Mesothelial cell of epicardium (in vitro differentiated cells): ENCODE data around the gene UST. TPM values are rescaled to one million over a fixed set of nuclear protein-coding genes. Genes with fewer than 3 reads are reported as not detected.

Source experiments
- DNase-seq, 2 experiments: peaks; one replicate each; pipeline ENCODE4 v3.0.0; 2021; ENCODE audit warnings: low spot score in 2 of 2; ENCODE audit not compliant: unreplicated experiment in 2 of 2
- H3K27ac Mint-ChIP-seq: 2 replicates; pipeline ENCODE4 v1.8.0; 2021; ENCODE audit warnings: mixed read lengths
- H3K27me3 Mint-ChIP-seq: 2 replicates; pipeline ENCODE4 v1.8.0; 2021; ENCODE audit warnings: low read depth, mixed read lengths
- H3K36me3 Mint-ChIP-seq: 2 replicates; pipeline ENCODE4 v1.8.0; 2021; ENCODE audit warnings: mixed read lengths
- H3K4me1 Mint-ChIP-seq: 2 replicates; pipeline ENCODE4 v1.8.0; 2021; ENCODE audit warnings: mixed read lengths
- H3K4me3 Mint-ChIP-seq: 2 replicates; pipeline ENCODE4 v1.8.0; 2021; ENCODE audit warnings: mild to moderate bottlenecking, moderate library complexity, mixed read lengths
- H3K9me3 Mint-ChIP-seq: 2 replicates; pipeline ENCODE4 v1.8.0; 2021; ENCODE audit warnings: mixed read lengths
- total RNA-seq: library from RNA; stranded (reverse); gene quantifications from 3 replicates; pipeline ENCODE4 v1.2.1, GENCODE V29; 2021
- TF ChIP-seq, protein P1 (sequence below): fragments of 200-600 bp; sonication (generic); IDR thresholded peaks from one replicate; pipeline ENCODE4 v1.5.0; 2021; ENCODE audit warnings: antibody characterized with exemption; ENCODE audit not compliant: unreplicated experiment

The UST gene
- total RNA-seq, 1 donor from 2014 or later: 6.6 TPM

DNA sequence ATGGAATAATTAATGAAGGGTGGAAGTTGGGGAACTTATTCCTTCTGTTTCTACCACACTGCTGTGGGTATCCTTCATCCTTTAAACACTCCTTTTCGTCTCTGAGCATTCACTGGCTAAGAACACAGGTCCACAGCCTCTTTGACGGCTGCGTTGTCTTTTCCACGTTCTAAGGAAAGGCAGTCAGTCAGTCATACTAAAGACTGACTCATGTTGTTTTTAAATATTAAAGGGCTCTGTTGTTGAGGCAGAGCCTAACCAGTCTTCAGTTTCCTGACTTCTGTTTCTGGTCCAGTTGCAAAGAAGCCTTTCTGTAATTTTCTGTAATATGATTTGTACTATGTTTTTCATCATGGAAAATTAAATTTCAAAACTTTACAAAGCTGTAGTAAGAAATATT lies 48.0 kb downstream of the UST start:
- Mint-ChIP-seq H3K36me3 (no peaks in the 10 kb centered on the region), H3K9me3 (peaks cover 5% of the 10 kb centered on the region), H3K4me3 (no peak overlapping the region), H3K27me3 (no peaks in the 10 kb centered on the region), H3K4me1 (no peaks in the 10 kb centered on the region), H3K27ac (no peak overlapping the region)
- TF ChIP-seq, protein P1, sequence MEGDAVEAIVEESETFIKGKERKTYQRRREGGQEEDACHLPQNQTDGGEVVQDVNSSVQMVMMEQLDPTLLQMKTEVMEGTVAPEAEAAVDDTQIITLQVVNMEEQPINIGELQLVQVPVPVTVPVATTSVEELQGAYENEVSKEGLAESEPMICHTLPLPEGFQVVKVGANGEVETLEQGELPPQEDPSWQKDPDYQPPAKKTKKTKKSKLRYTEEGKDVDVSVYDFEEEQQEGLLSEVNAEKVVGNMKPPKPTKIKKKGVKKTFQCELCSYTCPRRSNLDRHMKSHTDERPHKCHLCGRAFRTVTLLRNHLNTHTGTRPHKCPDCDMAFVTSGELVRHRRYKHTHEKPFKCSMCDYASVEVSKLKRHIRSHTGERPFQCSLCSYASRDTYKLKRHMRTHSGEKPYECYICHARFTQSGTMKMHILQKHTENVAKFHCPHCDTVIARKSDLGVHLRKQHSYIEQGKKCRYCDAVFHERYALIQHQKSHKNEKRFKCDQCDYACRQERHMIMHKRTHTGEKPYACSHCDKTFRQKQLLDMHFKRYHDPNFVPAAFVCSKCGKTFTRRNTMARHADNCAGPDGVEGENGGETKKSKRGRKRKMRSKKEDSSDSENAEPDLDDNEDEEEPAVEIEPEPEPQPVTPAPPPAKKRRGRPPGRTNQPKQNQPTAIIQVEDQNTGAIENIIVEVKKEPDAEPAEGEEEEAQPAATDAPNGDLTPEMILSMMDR: no peak
- no peak for DNase-seq

DNA sequence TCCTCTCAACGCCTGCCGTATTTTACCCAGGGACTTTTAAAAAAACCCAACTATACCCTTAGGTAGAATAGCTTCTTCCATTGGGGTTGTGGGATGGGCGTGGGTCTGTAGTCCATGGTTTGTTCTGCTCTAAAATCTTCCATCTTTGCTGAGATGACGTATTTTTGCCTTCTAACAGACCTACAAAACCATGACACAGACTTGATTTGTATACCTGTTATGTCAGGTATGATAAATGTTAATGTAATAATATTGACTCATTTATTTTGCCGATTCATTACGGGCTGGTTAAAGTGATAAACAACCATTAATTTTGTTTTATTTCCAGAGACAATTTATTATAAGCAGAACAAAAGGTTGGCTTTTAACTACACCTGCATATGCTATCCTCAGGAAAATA lies 48.7 kb downstream of the UST start:
- Mint-ChIP-seq H3K4me1 (no peaks in the 10 kb centered on the region), H3K9me3 (peaks cover 5% of the 10 kb centered on the region), H3K27me3 (no peaks in the 10 kb centered on the region), H3K27ac (no peak overlapping the region), H3K4me3 (no peak overlapping the region), H3K36me3 (no peaks in the 10 kb centered on the region)
- TF ChIP-seq, protein P1: no peak
- no peak for DNase-seq

DNA sequence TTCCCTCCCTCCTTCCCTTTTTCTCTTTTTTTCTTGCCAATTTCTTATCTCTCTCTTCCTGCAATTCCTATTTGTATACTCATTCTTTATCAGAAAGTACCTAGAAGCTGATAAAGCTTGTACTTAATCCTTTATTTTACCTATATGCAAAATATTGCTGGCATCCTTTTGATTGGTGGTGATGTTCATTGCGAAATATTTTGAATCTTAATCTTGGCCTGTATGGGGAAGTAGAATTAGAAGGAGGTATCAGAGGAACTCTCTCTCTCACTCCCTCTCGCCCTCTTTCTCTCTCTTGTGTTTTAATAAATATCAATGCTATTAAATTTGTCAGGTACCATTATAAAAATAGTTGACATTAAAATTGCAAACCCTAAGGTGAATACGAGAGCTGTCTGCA lies 52.8 kb downstream of the UST start:
- DNase-seq: no peak
- H3K4me3 Mint-ChIP-seq: no peak overlapping the region
- H3K27ac Mint-ChIP-seq: no peak overlapping the region
- peaks cover 8% of the 10 kb centered on the region for H3K9me3 Mint-ChIP-seq
- H3K27me3 Mint-ChIP-seq: no peaks in the 10 kb centered on the region
- TF ChIP-seq, protein P1: no peak
- no peaks in the 10 kb centered on the region for H3K4me1 Mint-ChIP-seq
- no peaks in the 10 kb centered on the region for H3K36me3 Mint-ChIP-seq

DNA sequence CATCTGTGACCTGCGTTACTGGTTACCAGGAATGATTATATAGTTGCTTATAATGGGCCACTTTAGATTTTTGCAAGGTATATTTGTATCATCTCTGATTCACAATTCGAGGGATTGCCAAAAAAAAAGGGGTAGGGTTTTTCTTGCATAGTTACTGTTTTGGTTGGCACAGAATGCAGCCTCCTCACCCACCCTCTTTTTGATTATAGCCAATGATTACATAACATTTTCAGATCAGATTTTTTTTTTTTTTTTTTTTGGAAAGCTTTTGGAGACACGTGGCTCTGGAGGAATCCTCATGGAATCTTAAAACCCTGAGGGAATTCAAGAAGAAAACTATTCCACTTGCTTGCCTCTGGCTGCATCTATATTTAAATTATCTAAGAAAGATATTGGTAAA lies 53.7 kb downstream of the UST start:
- no peaks in the 10 kb centered on the region for H3K36me3 Mint-ChIP-seq
- H3K4me1 Mint-ChIP-seq: no peaks in the 10 kb centered on the region
- H3K27me3 Mint-ChIP-seq: no peaks in the 10 kb centered on the region
- no peak overlapping the region for H3K4me3 Mint-ChIP-seq
- DNase-seq: no peak
- TF ChIP-seq, protein P1: no peak
- H3K9me3 Mint-ChIP-seq: peaks cover 8% of the 10 kb centered on the region
- no peak overlapping the region for H3K27ac Mint-ChIP-seq

DNA sequence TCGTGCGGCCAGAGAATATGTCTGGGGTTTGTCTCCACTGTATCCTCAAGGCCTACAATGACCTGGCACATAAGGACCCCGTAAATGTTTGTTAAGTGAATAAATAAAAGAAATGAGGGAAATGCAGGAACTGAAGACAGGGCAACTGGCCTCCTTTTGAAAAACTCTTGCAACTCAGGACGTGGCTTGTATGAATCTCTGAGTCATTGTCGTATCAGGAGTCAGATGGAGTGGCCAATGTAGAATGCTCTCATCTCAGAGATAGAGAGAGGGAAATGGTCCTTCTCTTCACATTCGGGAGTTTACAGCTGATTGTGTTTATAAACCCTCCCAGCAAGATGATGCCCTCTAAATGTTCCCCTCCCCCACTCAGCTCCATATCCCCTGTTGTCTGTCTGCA lies 57.1 kb downstream of the UST start:
- DNase-seq: no peak
- TF ChIP-seq, protein P1: no peak
- Mint-ChIP-seq H3K27me3 (no peaks in the 10 kb centered on the region), H3K27ac (no peak overlapping the region), H3K4me1 (peaks cover 9% of the 10 kb centered on the region), H3K4me3 (no peak overlapping the region), H3K9me3 (peaks cover 8% of the 10 kb centered on the region), H3K36me3 (no peaks in the 10 kb centered on the region)

DNA sequence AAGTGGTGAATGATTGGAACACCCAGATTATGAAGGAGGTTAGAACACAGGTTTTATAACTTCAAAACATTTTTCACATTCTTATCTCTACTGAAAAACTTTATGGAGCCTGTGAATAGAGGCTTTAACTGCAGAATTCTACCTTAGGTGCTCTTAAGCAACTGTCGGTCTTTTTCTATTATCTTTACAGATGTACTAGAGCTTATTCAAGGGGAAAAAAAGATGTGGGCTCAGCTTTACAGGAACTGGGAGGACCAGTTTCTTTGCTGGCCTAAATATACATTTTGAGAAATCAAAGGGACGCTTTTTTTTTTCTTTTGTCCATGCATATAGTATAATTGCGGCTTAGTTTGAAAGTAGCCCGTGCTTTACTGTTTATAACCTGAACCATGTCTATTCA lies 58.9 kb downstream of the UST start:
- TF ChIP-seq, protein P1: no peak
- no peak for DNase-seq
- Mint-ChIP-seq H3K4me1 (peaks cover 9% of the 10 kb centered on the region), H3K27ac (no peak overlapping the region), H3K9me3 (peaks cover 8% of the 10 kb centered on the region), H3K27me3 (no peaks in the 10 kb centered on the region), H3K4me3 (no peak overlapping the region), H3K36me3 (no peaks in the 10 kb centered on the region)
